Medulla oblongata (tissue), 1 donor: ENCODE measurements around the gene SYK.

Experiments used
- DNase-seq: peaks from one replicate; pipeline ENCODE4 v3.0.0-alpha.2; 2015; ENCODE audit errors: extremely low spot score

Gene SYK

GRCh38 chr9:90946982-90947381 lies 145.4 kb downstream of the SYK start:
- DNase-seq: no peak
